Endothelial cell of umbilical vein (primary cell): ENCODE results near the gene GDA. TPM values are rescaled to one million over a fixed set of nuclear protein-coding genes. Genes with fewer than 3 reads are reported as not detected.

ENCODE experiments used
- BruUV-seq: library from RNA; stranded (reverse); fragments of 400-500 nt; replicated peaks from 2 replicates; lab custom pipeline; 2021; lab: Mats Ljungman, UMichigan
- CTCF ChIA-PET: fragments of 300-600, 350-600 bp; sonication (Branson Sonifier 250); formaldehyde crosslinking; loops from one replicate; lab custom pipeline; 2021; ENCODE audit warnings: antibody characterized with exemption, inconsistent platforms; lab: Charles Lee
- POLR2A ChIA-PET: fragments of 300-600, 350-600 bp; sonication (Branson Sonifier 250); formaldehyde crosslinking; loops from one replicate; lab custom pipeline; 2021; ENCODE audit warnings: antibody characterized with exemption, inconsistent platforms; lab: Charles Lee
- DNase-seq: peaks from one replicate; pipeline ENCODE4 v3.0.0-alpha.2; 2011; ENCODE audit warnings: low read depth, low spot score
- FAIRE-seq: peaks from 2 replicates; lab custom pipeline; 2011; peaks lifted over from hg19 to GRCh38; lab: Jason Lieb, UNC
- H2AFZ ChIP-seq: 2 replicates; pipeline ENCODE4 v1.6.0; 2012; ENCODE audit warnings: low read depth, low read length, control low read depth, inconsistent platforms
- H3K27ac ChIP-seq: 2 replicates; pipeline ENCODE4 v1.5.1; 2011; ENCODE audit warnings: low read depth, mild to moderate bottlenecking, control low read depth, low read length, moderate library complexity; ENCODE audit not compliant: insufficient read depth
- H3K27me3 ChIP-seq, 2 experiments: 2 replicates each; pipeline versions ENCODE4 v1.6.0 to v1.6.1; 2011; ENCODE audit warnings: low read length in 2 of 2, mixed read lengths in 1 of 2; ENCODE audit not compliant: control insufficient read depth in 2 of 2, insufficient read depth in 2 of 2
- H3K36me3 ChIP-seq, 2 experiments: 2 replicates in 1 of 2; 3 replicates in 1 of 2; pipeline ENCODE4 v1.5.1; 2011; ENCODE audit warnings: low read length in 2 of 2, mild to moderate bottlenecking in 1 of 2, moderate library complexity in 1 of 2; ENCODE audit not compliant: control insufficient read depth in 2 of 2, insufficient read depth in 2 of 2; ENCODE audit errors: extremely low read depth in 1 of 2
- H3K4me1 ChIP-seq: 3 replicates; pipeline ENCODE4 v1.5.1; 2011; ENCODE audit warnings: mild to moderate bottlenecking, low read length; ENCODE audit not compliant: control insufficient read depth, insufficient read depth; ENCODE audit errors: extremely low read depth
- H3K4me2 ChIP-seq: 2 replicates; pipeline ENCODE4 v1.6.1; 2011; ENCODE audit warnings: low read length, control low read depth, mixed read lengths; ENCODE audit not compliant: insufficient read depth
- H3K4me3 ChIP-seq, 3 experiments: fragments of 200-600 bp in 1 of 3; sonication (generic), shearing (Covaris generic) in 1 of 3; replicated peaks in 1 of 3; 2 replicates each; pipeline ENCODE4 v1.5.1; 2011 to 2016; ENCODE audit warnings: control low read depth in 3 of 3, low read length in 3 of 3, mild to moderate bottlenecking in 2 of 3, inconsistent platforms in 1 of 3, low read depth in 1 of 3, moderate library complexity in 1 of 3; ENCODE audit not compliant: insufficient read depth in 1 of 3
- H3K79me2 ChIP-seq: 2 replicates; pipeline ENCODE4 v1.6.0; 2012; ENCODE audit warnings: low read length, inconsistent platforms; ENCODE audit not compliant: control insufficient read depth, insufficient read depth
- H3K9ac ChIP-seq: replicated peaks from 2 replicates; pipeline ENCODE3; 2011; ENCODE audit warnings: low read length, control low read depth; ENCODE audit not compliant: insufficient read depth; ENCODE audit errors: extremely low read depth
- H3K9me1 ChIP-seq: replicated peaks from 3 replicates; pipeline ENCODE4 v1.6.0; 2011; ENCODE audit warnings: mild to moderate bottlenecking, low read length; ENCODE audit not compliant: control insufficient read depth, insufficient read depth; ENCODE audit errors: extremely low read depth
- H3K9me3 ChIP-seq: replicated peaks from 2 replicates; pipeline ENCODE4 v1.5.1; 2012; ENCODE audit warnings: low read length, inconsistent platforms; ENCODE audit not compliant: control insufficient read depth, insufficient read depth
- H4K20me1 ChIP-seq: replicated peaks from 2 replicates; pipeline ENCODE3; 2011; ENCODE audit warnings: mild to moderate bottlenecking, low read length; ENCODE audit not compliant: control insufficient read depth, insufficient read depth; ENCODE audit errors: extremely low read depth
- EZH2 ChIP-seq: IDR thresholded peaks from 2 replicates; pipeline ENCODE4 v1.6.1; 2012; ENCODE audit warnings: borderline replicate concordance, low read depth, mild to moderate bottlenecking, moderate library complexity, low read length, inconsistent platforms; ENCODE audit not compliant: severe bottlenecking
- FOS ChIP-seq: IDR thresholded peaks from 2 replicates; pipeline ENCODE4 v1.6.1; 2011; ENCODE audit warnings: mild to moderate bottlenecking, low read length, moderate library complexity, borderline replicate concordance; ENCODE audit not compliant: insufficient read depth
- GATA2 ChIP-seq: IDR thresholded peaks from 2 replicates; pipeline ENCODE4 v1.7.0; 2011; ENCODE audit warnings: low read depth, mild to moderate bottlenecking, moderate library complexity, mixed read lengths, low read length; ENCODE audit not compliant: insufficient read length, insufficient read depth
- JUN ChIP-seq: IDR thresholded peaks from 2 replicates; pipeline ENCODE4 v1.6.1; 2011; ENCODE audit warnings: borderline replicate concordance, low read depth; ENCODE audit not compliant: insufficient read length, insufficient read depth
- MAX ChIP-seq: IDR thresholded peaks from 2 replicates; pipeline ENCODE4 v1.6.1; 2011; ENCODE audit not compliant: insufficient read depth, insufficient read length
- MYC ChIP-seq: IDR thresholded peaks from one replicate; pipeline ENCODE4 v1.6.1; 2011; ENCODE audit warnings: mild to moderate bottlenecking, low read depth, low read length
- POLR2A ChIP-seq: IDR thresholded peaks from 2 replicates; pipeline ENCODE4 v1.6.1; 2012; ENCODE audit warnings: low read depth, mild to moderate bottlenecking, control low read depth, low read length
- POLR2AphosphoS5 ChIP-seq: IDR thresholded peaks from 2 replicates; pipeline ENCODE4 v1.6.1; 2012; ENCODE audit warnings: low read depth, mild to moderate bottlenecking, control low read depth, low read length, moderate library complexity; ENCODE audit not compliant: insufficient read depth
- dilution Hi-C: fragments of 300-500 bp; cut with MboI; formaldehyde crosslinking; loops from one replicate; pipeline ENCODE4 v1.15.0; 2019; ENCODE audit warnings: low sequenced_read_pairs; ENCODE audit not compliant: extremely low pct_ligation_motif_present
- intact Hi-C: fragments of 100-400 bp; cut with micrococcal nuclease; formaldehyde crosslinking; loops from one replicate; pipeline ENCODE4 v1.10.0; 2022
- polyA plus RNA-seq, 4 experiments: library from polyadenylated mRNA; depleted of rRNA in 3 of 4; stranded (reverse) in 3 of 4; unstranded in 1 of 4; fragments of >200 nt; gene quantifications; 2 replicates each; pipeline versions ENCODE4 v1.2.1 to v1.2.3, GENCODE V29; 2011 to 2012; ENCODE audit warnings: missing spikeins in 1 of 4
- total RNA-seq: library from RNA; stranded (reverse); gene quantifications from 2 replicates; pipeline ENCODE4 v1.2.3, GENCODE V29; 2021
- TF ChIP-seq, protein P1 (sequence below), 2 donors: IDR thresholded peaks; 1 replicate in 1 of 2; 2 replicates in 1 of 2; pipeline ENCODE4 v1.5.1; 2011; ENCODE audit warnings: low read length in 2 of 2, mild to moderate bottlenecking in 2 of 2, moderate library complexity in 2 of 2, control low read depth in 1 of 2, inconsistent platforms in 1 of 2, low read depth in 1 of 2; ENCODE audit not compliant: insufficient read depth in 1 of 2; ENCODE audit errors: extremely low read depth in 1 of 2

Gene GDA
- total and polyA plus RNA-seq, 2 donors (not counting 3 experiments of a cell fraction or from before 2014, with no cell fraction given): not detected

DNA sequence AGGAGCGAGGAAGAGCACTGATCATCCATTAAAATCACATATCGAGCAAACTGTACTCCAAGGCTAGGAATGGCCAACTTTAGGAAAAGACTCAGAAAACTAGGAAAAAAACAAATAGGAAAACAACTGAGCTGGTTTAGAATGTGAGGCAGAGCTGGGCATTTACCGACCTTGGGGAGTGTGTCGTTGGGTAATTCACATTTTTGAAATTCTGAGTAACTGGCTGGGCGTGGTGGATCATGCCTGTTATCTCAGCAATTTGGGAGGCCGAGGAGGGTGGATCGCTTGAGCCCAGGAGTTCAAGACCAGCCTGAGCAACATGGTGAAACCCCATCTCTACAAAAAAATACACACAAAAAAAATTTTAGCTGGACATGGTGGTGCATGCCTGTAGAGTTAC, 145.7 kb downstream of the GDA start:
- POLR2A ChIA-PET: no interaction called here
- Histone ChIP-seq H3K9me3 (no peaks in the 10 kb centered on the region), H3K4me1 (no peaks in the 10 kb centered on the region), H3K27me3 (peaks cover 2% of the 10 kb centered on the region in 2 experiments), H2AFZ (no peak overlapping the region), H3K4me3 (no peak overlapping the region), H3K9ac (no peak overlapping the region), H3K79me2 (no peaks in the 10 kb centered on the region), H3K4me2 (no peak overlapping the region), H4K20me1 (no peaks in the 10 kb centered on the region), H3K27ac (no peak overlapping the region), H3K9me1 (no peaks in the 10 kb centered on the region), H3K36me3 (no peaks in the 10 kb centered on the region)
- DNase-seq (no peak), FAIRE-seq (no peak)
- no TSS peak for BruUV-seq
- dilution Hi-C loops (no loop called here), intact Hi-C loops (loop anchor here (5.0 kb wide), 1 partner anchor 232 kb away; no protein-coding TSS in a partner anchor)
- CTCF ChIA-PET: interaction anchor here (0.6 to 7.0 kb wide), 7 partner anchors 10 to 526 kb away, joined by 3 to 73 read pairs (median 4); no protein-coding TSS in a partner anchor
- TF ChIP-seq FOS (no peak), EZH2 (no peak), POLR2AphosphoS5 (no peak), JUN (no peak), POLR2A (no peak), GATA2 (no peak), MYC (no peak), MAX (no peak)
- TF ChIP-seq, protein P1, sequence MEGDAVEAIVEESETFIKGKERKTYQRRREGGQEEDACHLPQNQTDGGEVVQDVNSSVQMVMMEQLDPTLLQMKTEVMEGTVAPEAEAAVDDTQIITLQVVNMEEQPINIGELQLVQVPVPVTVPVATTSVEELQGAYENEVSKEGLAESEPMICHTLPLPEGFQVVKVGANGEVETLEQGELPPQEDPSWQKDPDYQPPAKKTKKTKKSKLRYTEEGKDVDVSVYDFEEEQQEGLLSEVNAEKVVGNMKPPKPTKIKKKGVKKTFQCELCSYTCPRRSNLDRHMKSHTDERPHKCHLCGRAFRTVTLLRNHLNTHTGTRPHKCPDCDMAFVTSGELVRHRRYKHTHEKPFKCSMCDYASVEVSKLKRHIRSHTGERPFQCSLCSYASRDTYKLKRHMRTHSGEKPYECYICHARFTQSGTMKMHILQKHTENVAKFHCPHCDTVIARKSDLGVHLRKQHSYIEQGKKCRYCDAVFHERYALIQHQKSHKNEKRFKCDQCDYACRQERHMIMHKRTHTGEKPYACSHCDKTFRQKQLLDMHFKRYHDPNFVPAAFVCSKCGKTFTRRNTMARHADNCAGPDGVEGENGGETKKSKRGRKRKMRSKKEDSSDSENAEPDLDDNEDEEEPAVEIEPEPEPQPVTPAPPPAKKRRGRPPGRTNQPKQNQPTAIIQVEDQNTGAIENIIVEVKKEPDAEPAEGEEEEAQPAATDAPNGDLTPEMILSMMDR (IDR thresholded peaks at IDR 0.05; ENCODE audit: extremely low read depth in 1 of 2, insufficient read depth in 1 of 2, low read depth in 1 of 2, low read length in 2 of 2): no peak
